NCI-H460 (cell line): ENCODE data around the gene TPP2. TPM values are rescaled to one million over a fixed set of nuclear protein-coding genes. Genes with fewer than 3 reads are reported as not detected.

ENCODE experiments used
- DNase-seq: peaks from one replicate; pipeline ENCODE4 v3.0.0-alpha.2; 2016; ENCODE audit warnings: low read depth; ENCODE audit errors: extremely low read depth
- total RNA-seq: library from RNA; depleted of rRNA; stranded (reverse); fragments of >200 nt; shearing (Covaris generic); gene quantifications from 2 replicates; pipeline ENCODE4 v1.2.3, GENCODE V29; 2014

TPP2 gene
- total RNA-seq, 1 experiment from 2014 or later, result 35.6 TPM

DNA sequence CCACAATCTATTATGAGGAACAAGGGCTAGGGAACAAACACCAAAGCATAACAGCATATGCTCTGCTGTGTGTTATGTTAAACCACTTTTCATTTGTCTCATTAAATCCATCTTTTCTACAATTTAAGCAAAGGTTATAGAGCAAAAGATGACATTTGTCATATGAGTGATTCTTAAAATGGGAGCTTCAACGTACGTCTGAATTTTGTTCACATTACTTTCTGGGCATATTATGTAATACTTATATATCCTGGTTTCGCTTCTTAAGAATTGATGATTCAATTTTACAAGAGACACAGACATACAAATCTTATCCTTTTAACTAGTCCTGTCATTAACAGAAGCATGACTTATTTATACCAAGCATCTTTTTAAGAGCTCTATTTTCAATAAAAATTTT, 3.3 kb upstream of the TPP2 start:
- DNase-seq, result no peak

DNA sequence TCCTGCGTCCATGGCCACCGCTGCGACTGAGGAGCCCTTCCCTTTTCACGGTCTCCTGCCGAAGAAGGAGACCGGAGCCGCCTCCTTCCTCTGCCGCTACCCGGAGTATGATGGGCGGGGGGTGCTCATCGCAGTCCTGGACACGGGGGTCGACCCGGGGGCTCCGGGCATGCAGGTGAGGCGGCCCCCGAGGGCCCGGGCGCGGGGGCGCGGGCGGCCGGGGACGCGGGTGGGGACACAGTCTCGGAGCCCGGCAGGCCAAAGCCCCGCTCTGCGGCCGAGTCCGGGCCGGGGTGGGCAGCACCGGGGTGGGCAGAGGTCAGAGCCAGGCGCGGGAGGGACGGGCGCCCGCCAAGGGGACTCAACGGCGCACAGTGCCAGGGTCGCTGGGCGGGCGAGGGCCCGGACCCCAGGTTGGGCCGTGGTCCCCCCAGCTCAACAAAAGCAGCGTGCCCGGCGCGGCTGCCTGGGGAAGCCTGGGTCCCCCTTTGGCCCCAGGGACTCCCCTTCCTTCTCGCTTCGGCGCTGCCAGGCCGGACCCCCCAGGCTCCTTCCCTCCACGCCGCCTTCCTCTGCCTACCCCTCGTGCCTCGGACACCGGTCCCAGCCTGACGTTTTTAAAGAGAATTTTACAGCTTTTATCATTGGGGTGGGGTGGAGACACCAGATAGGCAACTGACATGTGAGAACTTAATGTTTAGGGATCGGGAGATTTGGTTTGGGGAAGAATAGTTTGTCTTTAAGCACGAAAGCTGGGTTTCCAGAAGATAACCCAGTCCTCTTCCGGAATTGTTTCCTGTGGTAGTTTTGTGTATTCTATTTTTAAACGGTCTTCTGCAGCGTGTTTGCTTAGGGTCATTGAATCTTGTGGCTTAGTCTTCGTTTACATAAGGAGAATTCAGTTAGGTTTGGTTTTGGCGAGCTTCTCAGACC, 509 bp downstream of the TPP2 start:
- DNase-seq, result no peak

DNA sequence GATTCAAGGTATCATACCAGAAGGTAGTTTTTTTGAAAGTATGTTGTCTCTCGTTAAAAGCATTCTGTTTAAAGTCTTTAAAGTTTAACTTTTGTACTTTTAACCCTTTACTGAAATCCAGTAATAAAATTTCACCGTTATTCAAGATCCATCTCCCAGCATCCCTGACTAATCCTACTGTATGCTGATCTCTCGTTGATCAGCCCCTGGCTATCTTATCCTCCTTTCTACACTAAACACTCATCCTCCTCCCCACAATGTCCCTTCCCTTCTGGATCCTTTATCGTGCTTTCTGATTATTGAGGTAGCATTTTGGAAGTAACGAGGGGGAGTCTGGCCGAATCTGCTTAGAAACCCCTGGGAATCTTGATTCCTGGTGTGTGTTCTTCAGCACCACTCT, 1.3 kb downstream of the TPP2 start:
- DNase-seq, result no peak

DNA sequence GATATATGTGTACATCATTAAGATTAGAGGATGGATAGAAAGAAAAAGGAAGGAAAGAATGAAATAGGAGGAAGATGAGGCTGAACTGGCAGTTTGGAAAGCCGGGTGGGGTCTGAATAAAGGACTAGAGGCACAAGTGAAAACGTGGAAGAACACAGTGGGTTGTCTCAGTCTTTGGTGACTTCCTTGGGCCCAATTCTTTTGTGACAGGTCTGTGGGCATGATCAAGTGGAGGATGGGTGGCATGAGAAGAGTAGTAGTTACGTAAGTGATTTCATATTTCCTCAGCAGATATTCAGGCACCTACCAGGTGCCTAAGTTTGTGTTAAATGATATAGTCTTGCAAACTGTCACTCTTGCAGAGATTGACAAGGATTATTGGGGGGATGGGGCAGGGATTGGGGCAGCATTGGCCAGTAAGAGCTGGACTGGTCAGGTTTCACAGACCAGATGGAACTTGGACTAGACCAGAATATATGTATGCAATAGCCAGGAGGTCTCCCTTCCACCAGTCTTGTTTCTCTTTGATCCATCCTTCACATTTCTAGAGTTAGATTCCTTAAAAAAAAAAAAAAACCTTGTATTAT, 2.7 kb downstream of the TPP2 start:
- no peak for DNase-seq

DNA sequence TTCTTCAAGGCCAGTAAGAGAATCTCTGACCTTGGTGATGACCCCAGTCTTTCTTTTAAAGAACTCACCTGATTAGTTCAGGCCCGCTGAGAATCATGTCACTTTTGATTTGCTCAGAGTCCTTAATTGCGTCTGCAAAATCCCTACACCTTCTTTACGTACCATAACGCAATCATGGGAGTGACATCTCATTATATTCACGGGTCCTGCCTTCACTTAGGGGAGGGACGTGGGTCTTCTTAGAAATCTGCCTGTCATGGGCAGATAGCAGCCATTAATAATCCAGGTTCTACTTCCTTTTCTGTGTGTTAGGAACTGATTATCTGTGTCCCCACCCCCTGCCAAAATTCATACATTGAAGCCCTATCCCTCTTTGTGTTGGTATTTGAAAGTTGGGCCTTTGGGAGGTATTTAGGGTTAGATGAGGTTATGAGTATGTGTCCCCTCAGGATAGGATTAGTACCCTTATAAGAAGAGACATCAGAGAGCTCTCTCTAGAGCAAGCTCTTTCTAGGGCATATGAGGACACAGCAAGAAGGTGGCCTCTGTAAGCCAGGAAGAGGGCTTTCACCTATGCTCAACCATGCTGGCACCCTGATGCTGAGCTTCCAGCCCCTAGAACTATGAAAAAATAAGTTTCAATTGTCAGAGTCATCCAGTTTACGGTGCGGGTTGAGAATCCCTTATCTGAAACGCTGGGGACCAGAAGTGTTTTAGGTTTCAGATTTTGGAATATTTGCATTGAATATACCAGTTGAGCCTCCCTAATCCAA, 9.9 kb downstream of the TPP2 start:
- DNase-seq, result no peak

DNA sequence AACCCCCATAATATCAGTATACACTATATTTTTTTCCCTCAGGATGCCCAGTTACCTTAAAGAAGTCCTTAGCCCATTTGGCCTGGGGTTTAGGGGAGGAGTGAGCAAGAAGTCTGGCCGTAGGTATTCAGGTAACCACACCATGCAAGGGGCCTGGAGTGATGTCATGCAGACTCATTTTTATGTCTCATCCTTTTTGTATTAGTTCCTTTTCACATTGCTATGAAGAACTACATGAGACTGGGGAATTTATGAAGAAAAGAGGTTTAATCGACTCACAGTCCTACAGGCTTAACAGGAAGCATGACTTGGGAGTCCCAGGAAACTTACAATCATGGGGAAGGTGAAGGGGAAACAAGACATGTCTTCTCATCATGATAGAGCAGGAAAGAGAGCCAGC, 12.2 kb downstream of the TPP2 start:
- DNase-seq, result no peak

DNA sequence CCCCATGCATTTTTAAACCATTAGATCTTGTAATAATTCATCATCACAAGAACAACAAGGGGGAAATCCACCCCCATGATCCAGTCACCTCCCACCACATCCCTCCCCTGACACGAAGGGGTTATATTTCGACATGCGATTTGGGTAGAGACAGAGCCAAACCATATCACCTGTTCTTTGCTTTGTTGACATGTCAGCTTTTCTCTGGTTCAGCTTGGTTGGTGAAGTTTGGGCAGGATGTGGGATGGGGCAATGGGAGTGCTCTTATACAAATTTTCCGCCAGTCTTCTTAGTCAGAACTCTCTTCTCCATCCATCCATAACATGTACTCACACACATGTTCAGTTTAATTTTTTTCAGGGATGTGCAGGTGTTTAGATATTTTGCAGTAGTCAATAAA, 12.9 kb downstream of the TPP2 start:
- no peak for DNase-seq

DNA sequence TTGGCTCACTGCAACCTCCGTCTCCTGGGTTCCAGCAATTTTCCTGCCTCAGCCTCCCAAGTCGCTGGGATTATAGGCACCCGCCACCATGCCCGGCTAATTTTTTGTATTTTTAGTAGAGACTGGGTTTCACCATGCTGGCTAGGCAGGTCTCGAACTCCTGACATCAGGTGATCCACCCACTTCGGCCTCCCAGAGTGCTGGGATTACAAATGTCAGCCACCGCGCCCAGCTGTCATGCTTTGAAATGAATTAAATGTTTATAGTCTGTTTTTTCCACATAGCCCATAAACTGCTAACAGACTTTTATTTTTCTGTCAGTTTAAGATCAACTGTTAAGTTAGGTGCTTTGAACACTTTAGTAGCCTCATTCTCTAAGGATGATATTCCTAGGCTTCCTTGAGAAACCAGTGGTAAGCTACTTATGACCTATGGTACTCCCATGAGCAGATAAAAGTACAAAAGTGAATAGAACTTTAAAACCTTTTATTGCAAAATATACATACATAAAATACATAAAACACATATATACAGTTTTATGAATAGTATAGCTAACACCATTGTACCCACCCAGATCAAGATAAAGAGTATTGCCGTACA, 13.6 kb downstream of the TPP2 start:
- DNase-seq, result no peak

DNA sequence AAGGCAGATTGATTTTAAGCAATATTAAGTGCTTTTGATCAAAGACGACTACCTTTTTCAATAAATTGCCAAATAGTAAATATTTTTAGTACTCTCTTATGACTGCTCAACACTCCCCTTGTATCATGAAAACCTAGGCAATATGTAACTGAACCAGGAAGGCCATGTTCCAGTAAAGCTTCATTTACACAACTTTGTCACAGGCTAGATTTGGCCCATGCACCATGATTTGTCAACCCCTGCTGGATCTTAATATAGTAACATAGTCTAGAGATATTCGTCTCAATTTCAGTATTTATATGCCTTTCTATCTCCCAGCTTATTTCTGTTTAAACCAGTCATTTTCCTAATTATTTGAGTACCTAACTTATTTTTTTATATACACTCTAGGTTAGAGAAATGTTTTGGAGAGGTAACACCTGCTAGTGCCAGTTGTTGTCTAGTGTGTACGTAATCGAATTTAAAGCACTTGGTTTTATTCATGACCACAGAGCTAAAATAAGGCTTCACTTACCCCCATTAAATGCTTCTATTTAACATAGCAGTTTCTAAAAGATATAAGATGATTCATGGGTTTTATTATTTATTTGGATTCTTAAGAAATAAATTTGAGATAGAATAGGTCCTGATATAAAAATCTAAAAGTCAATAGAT, 21.0 kb downstream of the TPP2 start:
- DNase-seq, result no peak

DNA sequence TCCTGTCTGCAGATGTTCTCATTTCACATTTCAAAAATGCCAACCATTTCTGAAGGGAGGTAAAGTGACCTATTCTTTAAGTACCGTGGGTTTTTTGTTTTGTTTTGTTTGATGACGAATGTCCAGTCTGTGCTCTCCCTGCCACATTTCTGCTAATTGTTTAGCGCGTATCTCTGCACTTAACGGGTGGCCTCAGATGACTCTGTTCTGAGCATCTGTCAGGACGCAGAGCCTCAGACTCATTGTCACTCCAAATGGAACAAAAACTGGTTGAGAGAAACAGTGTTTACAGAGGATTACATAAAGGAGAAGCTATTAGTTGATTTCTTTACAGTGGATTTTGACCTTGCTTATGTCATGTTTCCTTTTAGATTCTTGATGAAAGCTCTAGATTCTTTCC, 23.7 kb downstream of the TPP2 start:
- no peak for DNase-seq

DNA sequence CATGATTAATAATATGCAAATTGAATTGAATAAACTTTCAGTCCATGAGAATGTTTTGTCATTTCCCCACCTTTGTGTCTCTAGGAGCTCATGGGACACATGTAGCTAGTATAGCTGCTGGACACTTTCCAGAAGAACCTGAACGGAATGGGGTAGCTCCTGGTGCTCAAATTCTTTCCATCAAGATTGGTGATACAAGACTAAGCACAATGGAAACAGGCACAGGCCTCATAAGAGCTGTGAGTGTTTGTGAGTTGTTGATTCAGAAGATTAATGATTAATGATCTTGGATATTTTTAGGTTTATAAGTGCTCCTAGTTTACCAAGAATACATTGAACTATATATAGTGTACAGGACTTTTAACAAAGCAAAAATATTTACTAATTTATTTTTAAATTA, 30.1 kb downstream of the TPP2 start:
- DNase-seq, result no peak

DNA sequence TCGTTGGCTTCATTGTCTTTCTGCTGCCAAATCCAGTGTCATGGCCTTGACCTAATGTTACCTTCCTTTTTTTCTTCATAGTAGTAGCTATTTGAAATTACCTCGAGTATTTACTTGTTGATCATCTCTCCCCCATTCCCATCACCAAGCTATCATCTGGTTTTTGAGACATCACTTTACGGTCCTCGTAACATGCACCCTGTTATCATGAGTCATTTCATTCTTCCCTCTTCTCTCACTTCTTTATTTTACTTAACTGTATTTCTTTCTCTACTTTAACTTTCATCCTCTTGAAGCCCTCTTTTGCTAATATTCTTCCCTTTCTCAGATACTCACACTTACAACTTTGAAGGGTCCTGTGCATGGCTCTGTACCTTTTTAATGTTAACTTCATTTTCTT, 31.8 kb downstream of the TPP2 start:
- no peak for DNase-seq

DNA sequence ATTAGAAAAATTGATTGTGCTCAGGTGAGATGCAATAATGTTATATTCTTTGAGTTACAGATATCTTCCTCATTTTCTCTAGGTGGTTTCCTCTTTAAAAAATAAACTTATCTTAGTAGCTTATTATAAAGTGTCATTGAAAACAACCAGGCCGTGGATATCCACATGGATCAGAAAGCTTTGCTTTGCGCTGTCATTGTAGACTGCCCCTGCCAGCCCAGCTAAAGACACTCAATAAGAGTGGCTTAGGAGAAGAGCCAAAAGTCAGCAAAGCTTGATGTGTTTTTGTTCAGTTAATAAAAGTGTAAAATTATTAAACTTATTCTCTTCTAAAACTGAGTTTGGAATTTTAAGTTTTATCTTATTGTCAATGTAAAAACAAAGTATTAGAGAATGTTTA, 34.4 kb downstream of the TPP2 start:
- DNase-seq, result no peak

DNA sequence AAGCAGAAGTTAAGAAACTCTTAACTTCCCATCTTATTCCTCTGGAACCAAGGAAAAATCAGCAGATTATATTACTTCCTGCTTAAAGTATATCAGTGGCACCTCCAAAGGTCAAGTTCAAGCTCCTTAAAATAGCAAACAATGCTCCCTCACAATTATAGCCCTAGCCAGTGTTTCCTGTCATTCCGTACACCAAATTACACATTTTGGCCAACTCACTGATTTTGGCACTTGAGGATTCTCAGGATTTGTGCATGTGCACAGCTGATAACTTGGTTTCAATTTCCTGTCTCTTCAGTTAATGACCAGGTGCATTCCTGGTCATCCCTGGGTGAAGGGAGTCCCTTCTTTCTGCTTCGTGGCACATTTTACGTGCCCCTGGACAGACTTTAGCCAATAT, 42.0 kb downstream of the TPP2 start:
- DNase-seq, result no peak

DNA sequence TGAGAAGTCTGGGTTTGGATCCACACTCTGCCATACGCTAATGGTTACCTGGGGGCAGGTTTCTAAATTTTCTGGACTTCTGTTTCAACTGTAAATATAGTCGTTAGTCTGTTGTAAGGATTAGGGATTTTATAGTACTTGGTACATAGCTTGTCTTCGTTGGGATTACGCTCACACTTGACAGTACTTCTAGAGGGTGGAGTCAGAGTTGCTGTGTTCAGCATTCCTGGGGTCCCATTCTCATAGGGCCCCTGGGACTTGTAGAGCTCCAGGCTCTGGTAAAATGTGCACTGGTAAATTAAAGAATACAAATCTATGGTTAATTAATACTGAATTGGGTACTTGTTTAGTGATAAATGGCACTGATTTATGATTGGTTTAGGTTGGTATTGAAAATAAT, 45.2 kb downstream of the TPP2 start:
- DNase-seq, result no peak

DNA sequence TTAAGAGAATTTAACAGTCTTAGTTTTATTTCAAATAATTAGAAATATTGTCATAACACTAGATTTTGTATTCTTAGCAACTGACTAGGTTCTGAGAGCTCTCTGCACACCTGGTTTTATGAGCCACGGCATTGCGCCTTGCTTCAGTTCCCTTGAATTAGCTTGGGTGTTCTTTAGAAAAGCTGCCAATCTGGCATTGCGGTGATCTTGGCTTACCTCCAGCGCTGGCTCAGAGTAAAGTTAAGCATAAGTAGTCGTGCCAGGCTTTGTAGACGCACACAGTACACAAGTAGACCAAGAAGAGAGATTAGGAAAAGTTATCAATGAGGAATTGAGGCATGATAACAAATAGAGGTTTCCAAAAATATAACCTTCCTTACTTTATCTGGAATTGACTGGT, 45.7 kb downstream of the TPP2 start:
- no peak for DNase-seq

DNA sequence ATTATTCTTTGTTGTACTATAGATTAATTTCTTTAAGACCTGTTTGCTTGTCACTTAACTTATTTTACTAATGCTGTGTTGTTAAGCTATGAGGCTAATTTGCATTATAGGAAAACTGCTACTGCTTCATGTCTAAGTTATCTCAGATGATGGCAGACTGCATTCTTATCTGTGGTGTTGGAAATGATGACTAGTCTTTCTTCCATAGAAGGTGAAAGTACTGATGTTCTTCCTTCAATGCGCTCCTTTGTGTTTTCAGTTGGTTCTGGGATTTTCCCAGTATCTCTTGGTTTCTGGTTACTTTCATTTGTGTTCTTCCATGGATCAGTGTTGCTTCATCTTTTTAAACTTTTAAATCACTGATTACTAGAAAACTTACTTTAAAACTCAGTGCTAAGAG, 46.9 kb downstream of the TPP2 start:
- DNase-seq, result no peak

DNA sequence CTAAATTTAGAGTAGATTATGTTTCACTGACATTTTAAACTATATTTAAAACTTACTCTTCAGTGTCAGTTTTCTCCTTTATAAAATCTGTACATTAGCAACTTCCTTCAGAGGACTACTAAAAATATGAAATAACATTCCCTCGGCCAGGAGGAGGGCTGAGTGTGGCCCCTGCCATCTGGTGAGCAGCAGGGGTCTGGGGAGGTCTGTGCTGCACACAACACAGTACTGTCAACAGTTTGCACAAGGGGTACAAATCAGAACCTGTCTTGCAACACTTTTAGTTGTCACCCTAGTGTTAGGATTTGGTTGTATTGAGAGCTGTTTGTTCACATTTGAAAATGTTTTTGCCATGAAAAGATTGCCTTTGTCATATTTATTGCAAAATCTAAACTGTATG, 48.9 kb downstream of the TPP2 start:
- no peak for DNase-seq

DNA sequence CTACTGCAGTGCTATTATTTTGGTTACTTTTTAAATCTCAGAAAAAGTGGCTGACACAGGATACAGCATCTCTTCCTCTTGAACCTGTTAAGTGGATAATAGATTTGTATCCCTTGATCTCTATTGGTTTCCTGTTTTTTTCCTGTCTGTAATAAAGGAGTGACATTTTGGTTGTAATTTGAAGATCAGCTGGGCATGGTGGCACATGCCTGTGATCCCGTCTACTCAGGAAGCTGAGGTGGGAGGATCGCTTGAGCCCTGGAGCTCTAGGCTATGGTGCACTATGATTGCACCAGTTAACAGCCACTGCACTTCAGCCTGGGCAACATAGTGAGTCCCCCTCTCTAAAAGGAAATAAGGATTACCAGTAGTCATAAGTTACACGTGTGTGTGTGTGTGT, 51.3 kb downstream of the TPP2 start:
- no peak for DNase-seq

DNA sequence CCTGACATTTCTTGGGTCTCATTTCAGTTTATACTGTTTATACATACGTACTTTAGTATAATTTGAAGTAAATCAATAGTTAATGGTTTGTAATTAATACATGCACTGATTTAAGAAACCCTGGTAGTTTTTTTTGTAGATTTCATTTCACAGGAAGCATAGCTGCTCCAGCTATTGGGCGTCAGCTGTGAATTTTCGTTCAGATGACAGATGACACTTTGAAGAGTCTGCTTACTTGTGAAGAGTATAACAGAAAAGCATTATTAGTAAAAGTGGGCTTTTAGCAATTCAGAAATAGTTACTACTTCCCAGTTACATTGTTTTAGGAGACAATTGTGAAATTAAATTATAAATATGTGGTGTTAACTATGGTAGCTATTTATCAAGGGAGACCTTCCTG, 53.7 kb downstream of the TPP2 start:
- DNase-seq, result no peak

DNA sequence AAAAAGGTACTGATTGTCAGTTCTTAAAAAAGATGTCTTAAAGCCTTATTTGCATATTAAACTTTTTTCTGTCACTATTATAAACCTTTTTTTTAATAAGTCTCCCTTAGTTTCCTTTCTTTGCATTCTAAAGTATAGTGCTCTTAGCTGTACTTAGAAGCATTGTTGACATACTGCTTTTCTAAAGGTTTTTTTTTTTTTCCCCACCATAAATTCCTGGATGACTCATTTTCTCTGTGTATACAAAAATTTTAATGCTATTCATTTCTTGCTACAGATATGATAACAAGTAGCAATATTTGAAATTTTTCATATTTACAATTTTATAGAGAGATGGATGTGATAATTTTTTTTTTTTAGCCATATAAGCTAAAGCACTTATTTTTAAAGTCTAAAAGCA, 54.6 kb downstream of the TPP2 start:
- DNase-seq, result no peak
